HG03060 (cell line): ENCODE results near the gene DAPP1.

Source experiments
- ATAC-seq: cut with Tn5 transposase; IDR thresholded peaks from one replicate; pipeline ENCODE4 v1.9.1; 2021; ENCODE audit warnings: low read depth, moderate number of reproducible peaks; ENCODE audit not compliant: unreplicated experiment

Gene DAPP1

DNA sequence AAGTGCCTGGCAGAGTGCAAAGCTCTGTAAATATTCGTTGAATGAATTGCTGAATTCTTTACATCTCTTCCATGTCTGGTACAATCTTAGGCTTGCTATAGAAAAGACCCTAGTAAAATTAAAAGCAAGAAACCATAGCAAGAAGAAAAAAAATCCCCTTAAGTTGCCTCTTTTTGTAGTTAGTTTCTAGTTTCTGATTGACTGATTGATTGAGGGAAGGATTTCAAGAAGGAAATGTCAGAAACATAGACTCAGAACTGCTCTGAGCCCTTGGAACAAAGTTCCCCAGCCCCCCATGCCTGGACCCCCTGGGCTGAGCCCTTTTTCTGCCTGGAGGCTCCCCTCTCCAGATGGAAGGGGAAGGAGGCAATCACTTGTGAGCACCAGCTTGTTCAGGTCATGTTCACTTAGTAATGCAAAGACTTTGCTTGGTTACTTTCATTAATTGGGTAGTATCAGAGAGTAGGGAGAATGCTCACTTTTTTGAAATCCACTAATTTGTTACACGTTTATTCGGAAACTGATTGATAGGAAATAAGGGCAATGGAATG is 35.6 kb downstream of the DAPP1 start:
- no peak for ATAC-seq

DNA sequence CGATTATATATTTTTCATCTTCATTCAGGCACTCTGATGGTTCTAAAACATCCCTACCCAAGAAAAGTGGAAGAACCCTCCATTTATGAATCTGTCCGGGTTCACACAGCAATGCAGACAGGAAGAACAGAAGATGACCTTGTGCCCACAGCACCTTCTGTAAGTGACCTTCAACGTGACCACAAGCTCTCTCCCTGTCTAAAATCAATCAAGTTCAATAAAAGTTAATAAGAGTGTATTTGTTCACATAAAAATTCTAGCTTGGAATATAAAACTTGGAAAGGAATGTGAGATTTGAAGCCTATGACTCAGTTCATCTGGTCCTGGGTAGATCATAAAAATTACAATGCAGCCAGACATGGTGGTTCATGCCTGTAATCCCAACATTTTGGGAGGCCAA is 36.6 kb downstream of the DAPP1 start:
- ATAC-seq = no peak

DNA sequence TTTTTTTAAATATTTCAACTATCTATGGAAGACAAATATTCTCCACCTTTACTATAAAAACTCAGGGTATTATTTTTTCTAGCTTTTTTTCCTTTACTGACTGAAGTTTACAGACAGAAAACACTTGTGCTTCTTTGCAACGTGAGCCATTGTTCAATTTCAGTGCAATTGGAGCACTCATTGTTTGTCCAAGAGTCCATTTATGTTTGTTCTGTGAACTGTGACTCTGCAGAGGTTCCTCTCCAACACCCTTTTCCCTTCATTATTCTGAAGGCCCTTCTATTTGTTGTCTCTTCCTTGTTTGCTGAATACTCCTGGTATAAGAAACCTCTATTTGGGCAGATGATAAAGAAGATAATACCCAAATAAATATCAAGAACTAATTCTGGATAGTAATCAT is 37.4 kb downstream of the DAPP1 start:
- ATAC-seq = no peak

- peak; percentile 29 for ATAC-seq
These were observed 39.1 kb downstream of the DAPP1 start for GRCh38 chr4:99855678-99856077.

DNA sequence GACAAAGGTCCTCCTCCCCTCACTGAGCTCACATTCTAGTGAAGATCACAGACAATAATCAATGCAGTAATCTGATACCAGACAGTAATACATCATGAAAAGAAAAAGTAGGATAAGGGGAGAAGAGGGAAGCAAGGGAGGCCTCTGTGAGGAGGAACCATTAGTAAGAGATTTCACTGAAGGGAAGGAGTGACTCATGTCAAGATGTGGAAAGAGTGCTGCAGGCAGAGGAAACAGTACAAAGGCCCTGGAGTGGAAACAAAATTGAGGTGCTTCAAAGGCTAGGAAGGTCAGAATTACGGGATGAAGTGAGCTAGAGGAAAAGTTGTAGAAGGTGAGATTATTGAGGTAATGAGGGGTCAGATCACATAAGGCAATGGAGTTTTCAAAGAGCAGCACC is 39.5 kb downstream of the DAPP1 start:
- no peak for ATAC-seq

DNA sequence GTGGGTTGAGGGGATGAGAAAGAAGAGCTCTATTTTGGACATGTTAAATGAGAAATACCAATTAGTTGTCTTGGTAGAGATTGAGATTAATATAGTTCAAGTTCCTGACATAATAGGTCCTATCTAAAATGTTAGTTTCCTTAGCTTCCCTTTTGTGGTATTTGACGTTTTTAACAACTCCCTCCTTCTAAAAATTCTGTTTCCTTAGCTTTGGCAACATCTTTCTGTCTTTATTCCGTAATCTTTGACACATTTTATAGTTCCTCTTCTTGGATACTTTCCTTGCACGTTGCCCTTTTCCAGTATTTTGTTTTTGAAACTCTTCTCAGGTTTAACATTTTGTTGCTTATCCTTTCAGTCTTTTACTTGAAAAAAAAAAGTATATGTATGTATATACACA is 40.7 kb downstream of the DAPP1 start:
- no peak for ATAC-seq

- ATAC-seq = peak; percentile 46
These were observed 43.0 kb downstream of the DAPP1 start for GRCh38 chr4:99859618-99860017.

- ATAC-seq = no peak
These were observed 43.9 kb downstream of the DAPP1 start for GRCh38 chr4:99860521-99860920.

DNA sequence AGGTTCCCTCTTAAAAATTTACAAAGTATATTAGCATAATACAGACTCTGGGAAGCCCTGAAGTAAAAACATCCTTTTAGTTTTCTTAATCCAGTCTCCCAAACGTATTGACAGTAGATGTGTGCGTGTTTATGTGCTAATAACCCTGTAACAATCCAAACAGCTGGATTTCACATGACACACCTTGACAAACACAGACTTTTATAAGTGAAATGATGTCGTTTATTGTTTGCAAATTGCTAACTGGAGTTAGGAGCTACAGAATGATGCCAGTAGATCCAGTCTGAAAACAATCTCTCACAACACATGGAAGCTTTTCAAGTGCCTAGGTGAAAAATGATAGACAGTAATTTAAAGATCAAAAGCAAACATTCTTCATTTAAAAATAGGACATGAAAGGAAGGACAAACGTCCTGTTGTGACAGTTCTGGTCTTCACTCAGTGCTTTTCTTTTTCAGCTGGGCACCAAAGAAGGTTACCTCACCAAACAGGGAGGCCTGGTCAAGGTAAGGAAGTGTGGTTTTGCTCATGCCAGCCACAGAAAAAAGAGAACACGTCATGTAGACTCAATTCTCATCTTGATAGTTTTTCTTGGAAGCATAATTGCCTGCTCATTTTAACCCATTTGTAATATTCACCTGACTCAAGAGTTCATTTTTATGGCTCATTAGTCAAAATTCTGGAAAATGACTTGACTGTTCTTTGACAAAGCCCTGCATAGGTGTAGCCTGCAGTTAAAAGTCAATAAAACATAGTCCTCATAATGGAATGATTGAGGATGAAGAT is 44.7 kb downstream of the DAPP1 start:
- peak; percentile 59 for ATAC-seq

- ATAC-seq = no peak
These were observed 47.2 kb downstream of the DAPP1 start for GRCh38 chr4:99863804-99864203.

- no peak for ATAC-seq
These were observed 51.5 kb downstream of the DAPP1 start for GRCh38 chr4:99868126-99868596.

DNA sequence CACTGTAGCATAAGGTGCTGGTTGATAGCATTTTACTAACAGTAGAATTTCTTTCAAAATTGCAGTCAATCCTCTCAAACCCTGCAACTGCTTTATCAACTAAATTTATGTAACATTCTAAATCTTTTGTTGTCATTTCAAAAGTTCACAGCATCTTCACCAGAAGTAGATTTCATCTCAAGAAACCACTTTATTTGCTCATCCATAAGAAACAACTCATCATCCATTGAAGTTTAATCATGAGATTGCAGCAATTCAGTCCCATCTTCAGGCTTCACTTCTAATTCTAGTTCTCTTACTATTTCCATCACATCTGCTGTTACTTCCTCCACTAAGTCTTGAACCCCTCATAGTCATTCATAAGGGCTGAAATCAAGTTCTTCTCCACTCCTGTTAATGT is 55.9 kb downstream of the DAPP1 start:
- no peak for ATAC-seq

DNA sequence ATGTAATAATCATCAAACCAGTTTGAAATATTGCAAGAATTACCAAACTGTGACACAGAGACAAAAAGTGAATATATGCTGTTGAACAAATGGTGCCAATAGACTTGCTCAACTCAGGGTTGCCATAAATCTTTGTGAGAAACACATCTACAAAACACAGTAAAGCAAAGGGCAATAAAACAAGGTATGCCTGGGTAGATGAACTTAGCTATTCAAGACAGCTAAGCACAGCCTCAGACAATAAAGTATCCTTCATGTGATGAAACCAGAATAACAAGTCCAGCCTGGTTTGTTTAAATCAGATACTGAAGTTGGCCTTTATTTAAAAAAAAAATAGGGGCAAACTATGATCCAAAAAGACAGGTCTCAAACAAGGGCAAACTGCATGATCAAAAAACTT is 58.4 kb downstream of the DAPP1 start:
- no peak for ATAC-seq

DNA sequence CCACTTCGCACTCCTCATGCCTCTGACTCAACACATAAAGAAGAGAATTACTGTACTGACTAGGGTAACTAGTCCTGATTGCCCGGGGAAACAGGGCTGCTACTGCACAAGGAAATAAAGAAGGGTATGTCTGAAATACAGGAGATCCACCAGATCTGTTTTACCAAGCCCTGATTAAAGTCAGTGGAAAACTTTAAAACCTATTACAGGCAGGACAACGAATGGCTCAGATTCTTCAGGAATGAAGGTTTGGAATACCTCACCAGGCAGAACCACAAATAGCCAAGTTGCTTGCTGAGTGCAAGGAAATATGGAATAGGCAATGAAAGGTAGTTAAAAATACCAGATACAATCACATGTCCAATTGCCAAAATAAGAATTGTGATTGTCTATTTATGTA is 60.3 kb downstream of the DAPP1 start:
- ATAC-seq = no peak

- no peak for ATAC-seq
These were observed 62.0 kb downstream of the DAPP1 start for GRCh38 chr4:99878604-99879003.

GRCh38 chr4:99879458-99879857 is 62.8 kb downstream of the DAPP1 start:
- no peak for ATAC-seq

- no peak for ATAC-seq
These were observed 68.5 kb downstream of the DAPP1 start for GRCh38 chr4:99885063-99885664.

GRCh38 chr4:99885687-99886086 is 69.1 kb downstream of the DAPP1 start:
- ATAC-seq = no peak

- ATAC-seq = no peak
These were observed 69.5 kb downstream of the DAPP1 start for GRCh38 chr4:99886146-99886545.

GRCh38 chr4:99887837-99888236 is 71.2 kb downstream of the DAPP1 start:
- ATAC-seq = no peak

DNA sequence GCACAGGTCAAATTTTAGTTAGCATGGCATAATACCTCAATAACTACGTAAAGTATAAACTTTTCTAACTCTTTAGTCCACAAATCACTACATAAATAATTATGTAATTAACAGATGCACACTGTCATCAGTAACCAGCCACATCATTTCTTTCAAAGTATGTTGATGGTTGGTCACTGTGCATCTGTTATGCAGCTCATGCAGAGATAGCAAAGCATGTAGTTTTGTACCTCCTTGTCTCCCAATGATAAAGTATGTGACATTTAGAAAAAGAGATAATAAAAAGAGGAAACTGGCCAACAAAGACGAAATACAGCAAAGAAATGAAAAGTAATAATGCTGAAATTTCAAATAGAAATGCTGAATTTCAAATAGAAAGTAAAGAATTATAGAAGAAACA is 74.7 kb downstream of the DAPP1 start:
- no peak for ATAC-seq

GRCh38 chr4:99893029-99893428 is 76.4 kb downstream of the DAPP1 start:
- no peak for ATAC-seq
